HepG2 (cell line): Measurements from ENCODE around the gene PTPRN. TPM values are rescaled to one million over a fixed set of nuclear protein-coding genes. Genes with fewer than 3 reads are reported as not detected.

Source experiments
- ATF7 ChIP-seq, 2 experiments: fragments of 450-650 bp in 1 of 2; sonication (generic) in 1 of 2; formaldehyde crosslinking in 1 of 2; IDR thresholded peaks; 2 replicates each; pipeline versions ENCODE4 v1.4.0 to v1.6.1; 2016 to 2020; ENCODE audit warnings: antibody characterized with exemption in 1 of 2, mild to moderate bottlenecking in 1 of 2, missing genetic modification reagents in 1 of 2
- ATRX ChIP-seq: sonication (generic); formaldehyde crosslinking; IDR thresholded peaks from 2 replicates; pipeline ENCODE4 v1.4.0; 2020; ENCODE audit warnings: missing genetic modification reagents, borderline replicate concordance
- ESRRA ChIP-seq: sonication (generic); formaldehyde crosslinking; IDR thresholded peaks from 2 replicates; pipeline ENCODE4 v1.5.1; 2020; ENCODE audit warnings: mild to moderate bottlenecking, low read depth, missing genetic modification reagents
- FIP1L1 ChIP-seq: fragments of 200-400 bp; formaldehyde crosslinking; IDR thresholded peaks from 2 replicates; pipeline ENCODE4 v1.6.1; 2018; ENCODE audit warnings: low read depth, mild to moderate bottlenecking, low read length, moderate library complexity, borderline replicate concordance; ENCODE audit not compliant: insufficient read depth
- GABPA ChIP-seq, 2 experiments: IDR thresholded peaks; 2 replicates each; pipeline ENCODE4 v1.6.1; 2011 to 2016; ENCODE audit warnings: low read depth in 2 of 2, low read length in 1 of 2, missing biosample characterization in 1 of 2, missing genetic modification characterization in 1 of 2
- HNRNPH1 ChIP-seq: fragments of 200-400 bp; formaldehyde crosslinking; optimal IDR thresholded peaks from 2 replicates; pipeline ENCODE3; 2017; ENCODE audit warnings: mild to moderate bottlenecking, low read depth, low read length
- RCOR2 ChIP-seq: IDR thresholded peaks from 2 replicates; pipeline ENCODE4 v1.6.1; 2016; ENCODE audit warnings: missing biosample characterization, missing genetic modification reagents
- SMYD3 ChIP-seq: sonication (generic); formaldehyde crosslinking; IDR thresholded peaks from 2 replicates; pipeline ENCODE4 v1.8.1; 2023; ENCODE audit warnings: mild to moderate bottlenecking, missing genetic modification reagents
- ZFP36L1 ChIP-seq: sonication (generic); formaldehyde crosslinking; IDR thresholded peaks from 2 replicates; pipeline ENCODE4 v1.8.0; 2022; ENCODE audit warnings: mild to moderate bottlenecking, missing genetic modification reagents, moderate library complexity
- ZMYM2 ChIP-seq: sonication (generic); formaldehyde crosslinking; IDR thresholded peaks from 2 replicates; pipeline ENCODE4 v1.8.0; 2022; ENCODE audit warnings: mild to moderate bottlenecking, missing genetic modification reagents
- ZMYM4 ChIP-seq: sonication (generic); formaldehyde crosslinking; IDR thresholded peaks from 2 replicates; pipeline ENCODE4 v1.8.1; 2023; ENCODE audit warnings: mild to moderate bottlenecking, missing genetic modification reagents
- ZNF263 ChIP-seq: sonication (generic); formaldehyde crosslinking; IDR thresholded peaks from 2 replicates; pipeline ENCODE4 v1.4.0; 2020; ENCODE audit warnings: missing genetic modification reagents
- ZSCAN9 ChIP-seq: IDR thresholded peaks from 2 replicates; pipeline ENCODE4 v1.6.1; 2016; ENCODE audit warnings: borderline replicate concordance
- polyA plus RNA-seq, 8 experiments: library from polyadenylated mRNA; depleted of rRNA in 3 of 8; stranded (reverse) in 7 of 8; unstranded in 1 of 8; fragments of >200 nt; fragmentation: Illumina TruSeq in 4 of 8; extraction: Trizol in 4 of 8; gene quantifications; 2 replicates each; pipeline versions ENCODE4 v1.2.1 to v1.2.3, GENCODE V29; 2011 to 2016; ENCODE audit warnings: low read depth in 4 of 8, missing spikeins in 1 of 8, mixed read lengths in 1 of 8; ENCODE audit not compliant: insufficient read depth in 1 of 8
- total RNA-seq, 5 experiments: library from RNA; depleted of rRNA; stranded (reverse); fragments of >200 nt; fragmentation: Illumina TruSeq; extraction: Trizol; gene quantifications; 2 replicates each; pipeline ENCODE4 v1.2.3, GENCODE V29; 2016; ENCODE audit warnings: low read depth in 1 of 5
- TF ChIP-seq, protein P1 (sequence below): sonication (generic); formaldehyde crosslinking; IDR thresholded peaks from 2 replicates; pipeline ENCODE4 v1.5.0; 2020; ENCODE audit warnings: missing genetic modification reagents, mild to moderate bottlenecking, borderline replicate concordance
- TF ChIP-seq, protein P2 (sequence below): sonication (generic); formaldehyde crosslinking; IDR thresholded peaks from 2 replicates; pipeline ENCODE4 v1.8.1; 2023; ENCODE audit warnings: mild to moderate bottlenecking, missing genetic modification reagents, borderline replicate concordance
- TF ChIP-seq, protein P3 (sequence below): sonication (generic); formaldehyde crosslinking; IDR thresholded peaks from 2 replicates; pipeline ENCODE4 v1.8.0; 2022; ENCODE audit warnings: missing genetic modification reagents, mild to moderate bottlenecking, moderate library complexity, borderline replicate concordance
- TF ChIP-seq, protein P4 (sequence below): sonication (generic); formaldehyde crosslinking; IDR thresholded peaks from 2 replicates; pipeline ENCODE4 v1.4.0; 2020; ENCODE audit warnings: mild to moderate bottlenecking, low read depth, missing genetic modification reagents
- TF ChIP-seq, protein P5 (sequence below): sonication (generic); formaldehyde crosslinking; IDR thresholded peaks from 2 replicates; pipeline ENCODE4 v1.8.1; 2023; ENCODE audit warnings: mild to moderate bottlenecking, moderate library complexity, missing genetic modification reagents
- TF ChIP-seq, protein P6 (sequence below): sonication (generic); formaldehyde crosslinking; conservative IDR thresholded peaks from 2 replicates; pipeline ENCODE4 v1.5.0; 2020; ENCODE audit warnings: missing genetic modification reagents

Gene PTPRN
- total and polyA plus RNA-seq, 2 of the 13 experiments (the other 11 are each of a cell fraction or from before 2014, with no cell fraction given) = 0.26 TPM; not detected in 1

DNA sequence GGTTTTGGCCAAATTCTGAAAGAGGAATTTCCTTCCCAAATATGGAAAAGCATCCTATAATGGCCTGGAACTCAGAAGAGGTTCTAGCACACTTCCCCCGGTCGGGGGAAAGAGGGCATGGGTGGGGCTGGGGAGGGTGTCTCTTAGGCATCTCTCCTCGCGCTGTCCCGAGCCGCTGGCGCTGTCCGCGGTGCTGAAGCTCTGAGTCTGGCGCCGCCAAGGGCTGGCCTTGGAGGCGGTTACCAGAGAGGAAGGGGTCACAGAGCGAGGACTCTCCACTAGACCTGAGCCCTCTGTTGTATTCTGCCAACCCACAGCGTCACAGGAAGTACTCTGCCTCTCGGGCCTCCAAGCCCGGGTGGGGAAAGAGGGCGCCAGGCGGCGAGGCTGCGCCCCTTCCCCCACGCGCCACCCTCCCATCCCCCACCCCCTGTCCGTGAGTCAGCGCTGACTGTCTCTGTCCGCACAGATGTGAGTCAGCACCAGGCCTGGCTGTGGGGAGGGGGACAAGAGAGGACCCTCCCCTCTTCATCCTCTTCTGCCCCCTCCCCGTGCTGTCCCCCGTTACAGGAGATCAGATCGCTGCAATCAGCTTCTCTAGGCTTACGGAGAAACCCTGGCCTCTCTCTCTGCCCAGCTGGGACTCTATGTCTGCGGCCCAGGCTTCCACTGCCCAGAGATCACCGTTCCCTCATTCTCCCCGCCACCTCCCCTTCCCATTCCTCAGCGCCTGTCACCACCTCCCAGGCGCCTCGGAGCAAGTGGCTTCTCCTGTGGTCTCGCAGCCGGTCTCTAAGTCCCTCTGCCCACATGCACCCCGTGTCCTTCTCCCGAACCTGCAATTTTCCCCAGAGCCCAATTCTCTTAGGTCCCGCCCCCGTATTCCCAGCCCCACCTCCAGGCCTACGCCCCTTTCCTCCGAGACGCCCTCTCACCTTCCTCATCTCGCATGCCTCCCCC is 779 bp downstream of the PTPRN start (continued):
- TF ChIP-seq ZMYM2 (CRISPR knock-in tag) = no peak
- TF ChIP-seq ESRRA (CRISPR knock-in tag) = peak; percentile 54; the same call in 1 of the 2 replicates
- TF ChIP-seq GABPA (IDR thresholded peaks at IDR 0.05; ENCODE audit: low read depth, low read length) = no peak
- TF ChIP-seq GABPA (CRISPR knock-in tag; IDR thresholded peaks at IDR 0.05; ENCODE audit: low read depth) = peak; percentile 25; the same call in 1 of the 2 replicates
- no peak for TF ChIP-seq RCOR2
- TF ChIP-seq ZNF263 = peak; percentile 80
- TF ChIP-seq, protein P1, sequence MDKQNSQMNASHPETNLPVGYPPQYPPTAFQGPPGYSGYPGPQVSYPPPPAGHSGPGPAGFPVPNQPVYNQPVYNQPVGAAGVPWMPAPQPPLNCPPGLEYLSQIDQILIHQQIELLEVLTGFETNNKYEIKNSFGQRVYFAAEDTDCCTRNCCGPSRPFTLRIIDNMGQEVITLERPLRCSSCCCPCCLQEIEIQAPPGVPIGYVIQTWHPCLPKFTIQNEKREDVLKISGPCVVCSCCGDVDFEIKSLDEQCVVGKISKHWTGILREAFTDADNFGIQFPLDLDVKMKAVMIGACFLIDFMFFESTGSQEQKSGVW (CRISPR knock-in tag) = peak; percentile 82; the same call in 1 of the 2 replicates
- no peak for TF ChIP-seq SMYD3 (CRISPR knock-in tag)
- TF ChIP-seq, protein P2, sequence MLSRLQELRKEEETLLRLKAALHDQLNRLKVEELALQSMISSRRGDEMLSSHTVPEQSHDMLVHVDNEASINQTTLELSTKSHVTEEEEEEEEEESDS (CRISPR knock-in tag) = peak; percentile 64; the same call in 1 of the 2 replicates
- TF ChIP-seq HNRNPH1 = no peak
- peak; percentile 89 for TF ChIP-seq ZFP36L1 (CRISPR knock-in tag)
- peak; percentile 100 for TF ChIP-seq ZSCAN9 (CRISPR knock-in tag)
- TF ChIP-seq, protein P3, sequence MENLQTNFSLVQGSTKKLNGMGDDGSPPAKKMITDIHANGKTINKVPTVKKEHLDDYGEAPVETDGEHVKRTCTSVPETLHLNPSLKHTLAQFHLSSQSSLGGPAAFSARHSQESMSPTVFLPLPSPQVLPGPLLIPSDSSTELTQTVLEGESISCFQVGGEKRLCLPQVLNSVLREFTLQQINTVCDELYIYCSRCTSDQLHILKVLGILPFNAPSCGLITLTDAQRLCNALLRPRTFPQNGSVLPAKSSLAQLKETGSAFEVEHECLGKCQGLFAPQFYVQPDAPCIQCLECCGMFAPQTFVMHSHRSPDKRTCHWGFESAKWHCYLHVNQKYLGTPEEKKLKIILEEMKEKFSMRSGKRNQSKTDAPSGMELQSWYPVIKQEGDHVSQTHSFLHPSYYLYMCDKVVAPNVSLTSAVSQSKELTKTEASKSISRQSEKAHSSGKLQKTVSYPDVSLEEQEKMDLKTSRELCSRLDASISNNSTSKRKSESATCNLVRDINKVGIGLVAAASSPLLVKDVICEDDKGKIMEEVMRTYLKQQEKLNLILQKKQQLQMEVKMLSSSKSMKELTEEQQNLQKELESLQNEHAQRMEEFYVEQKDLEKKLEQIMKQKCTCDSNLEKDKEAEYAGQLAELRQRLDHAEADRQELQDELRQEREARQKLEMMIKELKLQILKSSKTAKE (CRISPR knock-in tag) = peak; percentile 68
- TF ChIP-seq ZMYM4 (CRISPR knock-in tag) = peak; percentile 69
- no peak for TF ChIP-seq ATF7 (IDR thresholded peaks at IDR 0.05)
- 0 out of 2 replicates have a peak, but pooled peaks have one; percentile 33 for TF ChIP-seq ATF7 (CRISPR knock-in tag; IDR thresholded peaks at IDR 0.05)
- TF ChIP-seq, protein P4, sequence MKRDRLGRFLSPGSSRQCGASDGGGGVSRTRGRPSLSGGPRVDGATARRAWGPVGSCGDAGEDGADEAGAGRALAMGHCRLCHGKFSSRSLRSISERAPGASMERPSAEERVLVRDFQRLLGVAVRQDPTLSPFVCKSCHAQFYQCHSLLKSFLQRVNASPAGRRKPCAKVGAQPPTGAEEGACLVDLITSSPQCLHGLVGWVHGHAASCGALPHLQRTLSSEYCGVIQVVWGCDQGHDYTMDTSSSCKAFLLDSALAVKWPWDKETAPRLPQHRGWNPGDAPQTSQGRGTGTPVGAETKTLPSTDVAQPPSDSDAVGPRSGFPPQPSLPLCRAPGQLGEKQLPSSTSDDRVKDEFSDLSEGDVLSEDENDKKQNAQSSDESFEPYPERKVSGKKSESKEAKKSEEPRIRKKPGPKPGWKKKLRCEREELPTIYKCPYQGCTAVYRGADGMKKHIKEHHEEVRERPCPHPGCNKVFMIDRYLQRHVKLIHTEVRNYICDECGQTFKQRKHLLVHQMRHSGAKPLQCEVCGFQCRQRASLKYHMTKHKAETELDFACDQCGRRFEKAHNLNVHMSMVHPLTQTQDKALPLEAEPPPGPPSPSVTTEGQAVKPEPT (CRISPR knock-in tag) = 0 out of 2 replicates have a peak, but pooled peaks have one; percentile 80
- TF ChIP-seq, protein P5, sequence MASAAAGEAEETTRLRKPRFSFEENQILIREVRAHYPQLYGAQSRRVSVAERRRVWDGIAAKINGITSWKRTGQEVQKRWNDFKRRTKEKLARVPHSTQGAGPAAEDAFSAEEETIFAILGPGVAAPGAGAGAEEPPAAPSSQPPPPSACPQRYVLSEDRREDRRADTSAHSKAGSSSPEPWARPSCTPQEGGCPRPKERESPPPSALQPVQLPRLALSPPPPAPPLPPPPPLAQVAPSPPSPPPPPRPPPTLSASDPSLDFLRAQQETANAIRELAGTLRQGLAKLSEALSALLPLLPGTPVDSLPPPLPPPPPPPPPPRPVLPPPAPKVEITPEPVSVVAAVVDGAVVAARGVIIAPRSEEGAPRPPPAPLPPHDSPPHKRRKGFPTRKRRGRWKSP (CRISPR knock-in tag) = peak; percentile 77
- TF ChIP-seq ATRX = no peak
- TF ChIP-seq, protein P6, sequence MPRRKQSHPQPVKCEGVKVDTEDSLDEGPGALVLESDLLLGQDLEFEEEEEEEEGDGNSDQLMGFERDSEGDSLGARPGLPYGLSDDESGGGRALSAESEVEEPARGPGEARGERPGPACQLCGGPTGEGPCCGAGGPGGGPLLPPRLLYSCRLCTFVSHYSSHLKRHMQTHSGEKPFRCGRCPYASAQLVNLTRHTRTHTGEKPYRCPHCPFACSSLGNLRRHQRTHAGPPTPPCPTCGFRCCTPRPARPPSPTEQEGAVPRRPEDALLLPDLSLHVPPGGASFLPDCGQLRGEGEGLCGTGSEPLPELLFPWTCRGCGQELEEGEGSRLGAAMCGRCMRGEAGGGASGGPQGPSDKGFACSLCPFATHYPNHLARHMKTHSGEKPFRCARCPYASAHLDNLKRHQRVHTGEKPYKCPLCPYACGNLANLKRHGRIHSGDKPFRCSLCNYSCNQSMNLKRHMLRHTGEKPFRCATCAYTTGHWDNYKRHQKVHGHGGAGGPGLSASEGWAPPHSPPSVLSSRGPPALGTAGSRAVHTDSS (CRISPR knock-in tag) = no peak
- TF ChIP-seq FIP1L1 = no peak
